GM21447 (cell line): ENCODE measurements around the gene SLC5A10.
"Not testable (repeated sequence)": the region's sequence is repeated elsewhere in the genome, so short reads cannot be mapped to it uniquely, and the experiment has no call there.

Source experiments
- ATAC-seq: cut with Tn5 transposase; IDR thresholded peaks from one replicate; pipeline ENCODE4 v1.9.1; 2021; ENCODE audit not compliant: unreplicated experiment

The SLC5A10 gene

DNA sequence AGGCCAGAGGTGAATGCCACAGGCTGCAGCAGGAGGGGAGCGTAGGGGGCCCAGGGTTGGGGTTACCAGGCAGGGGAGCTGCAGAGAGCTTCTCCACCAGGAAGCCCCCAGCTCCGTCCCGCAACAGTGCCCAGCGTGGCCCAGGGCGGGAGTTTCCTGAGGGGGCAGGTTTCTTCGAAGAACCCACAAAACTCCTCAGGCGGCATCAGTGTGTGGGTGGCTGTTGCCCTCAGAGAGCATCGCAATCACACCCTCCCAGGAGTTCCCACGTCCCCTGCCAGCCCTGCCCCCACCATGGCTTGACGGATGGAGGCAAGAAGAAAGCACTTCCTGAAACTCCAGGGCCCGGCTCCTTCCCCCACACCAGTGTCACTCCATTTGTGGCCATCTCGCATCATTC, 86.8 kb downstream of the SLC5A10 start:
- ATAC-seq, result not testable (repeated sequence)

DNA sequence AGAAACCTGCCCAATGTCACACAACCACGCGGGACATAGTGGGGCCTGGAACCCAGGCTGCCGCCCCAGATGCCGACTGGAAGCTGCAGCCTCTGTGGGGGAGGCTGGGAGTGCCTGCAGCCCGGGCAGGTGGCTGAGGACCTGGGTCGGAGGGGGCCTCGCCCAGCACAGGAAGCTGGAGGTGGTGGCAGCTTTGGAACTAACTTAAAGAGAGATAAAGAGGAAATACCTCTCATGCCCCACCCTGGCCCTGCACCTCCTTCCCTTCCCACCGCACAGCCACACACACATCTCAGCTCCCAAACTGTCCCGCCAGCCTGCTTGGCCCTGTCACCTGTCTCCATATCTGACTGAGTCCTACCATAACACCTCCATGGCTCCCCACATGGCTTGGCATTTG, 88.4 kb downstream of the SLC5A10 start:
- ATAC-seq, result not testable (repeated sequence)

DNA sequence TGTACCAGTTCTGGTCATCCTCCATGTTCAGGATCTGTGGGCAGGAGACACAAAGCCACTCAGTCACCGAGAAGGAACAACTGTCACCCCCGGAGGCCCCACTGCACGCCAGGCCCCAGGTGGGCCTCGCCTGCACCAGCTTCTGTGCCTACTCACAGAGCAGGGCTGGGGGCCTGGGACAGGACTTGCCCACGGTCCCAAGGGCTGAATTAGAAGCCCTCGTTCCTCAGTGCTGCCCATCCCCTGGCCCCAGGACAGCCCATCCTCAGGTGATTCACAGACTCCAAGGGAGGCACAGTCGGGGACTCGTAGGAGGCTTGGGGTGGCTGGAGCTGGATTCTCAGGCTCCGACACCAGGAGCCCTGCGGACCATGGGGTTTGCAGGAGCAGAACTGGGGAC, 89.9 kb downstream of the SLC5A10 start:
- ATAC-seq, result not testable (repeated sequence)

DNA sequence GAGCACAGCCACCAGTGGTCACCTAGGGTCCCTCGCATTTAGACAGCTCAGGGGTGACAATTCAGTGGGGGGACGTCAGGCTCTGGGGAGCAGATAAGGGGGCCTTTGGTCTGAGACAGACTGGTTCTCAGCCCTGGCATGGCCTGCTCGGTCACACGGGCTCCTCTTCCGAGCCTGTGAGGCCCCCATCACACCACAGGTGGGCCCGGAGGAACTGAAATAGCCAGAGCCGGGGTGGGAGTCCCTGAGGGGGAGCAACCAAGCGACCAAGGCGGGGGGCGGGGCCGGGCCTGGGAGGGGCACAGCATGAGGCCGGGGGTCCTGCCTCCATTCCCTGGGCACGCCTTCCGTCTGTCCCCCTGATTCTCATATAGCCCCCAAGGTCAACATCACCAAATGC, 90.4 kb downstream of the SLC5A10 start:
- ATAC-seq, result not testable (repeated sequence)

DNA sequence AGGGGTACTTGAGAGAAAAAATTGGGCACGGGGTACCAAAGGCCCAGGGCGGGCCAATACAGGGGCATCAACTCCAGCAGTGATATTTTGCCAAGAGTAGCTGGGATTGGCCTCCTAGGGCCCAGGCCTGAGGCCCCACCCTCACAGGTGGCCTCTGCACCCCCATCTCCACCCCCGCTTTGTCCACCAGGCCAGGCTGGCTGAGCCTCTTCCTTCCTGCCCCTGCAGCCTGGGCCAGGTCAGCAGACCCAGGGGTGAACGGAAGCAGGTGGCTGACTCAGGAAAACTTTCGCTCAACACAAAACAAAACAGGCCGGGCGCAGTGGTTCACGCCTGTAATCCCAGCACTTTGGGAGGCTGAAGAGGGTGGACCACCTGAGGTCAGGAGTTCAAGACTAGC, 91.1 kb downstream of the SLC5A10 start:
- peak; percentile 32 for ATAC-seq

DNA sequence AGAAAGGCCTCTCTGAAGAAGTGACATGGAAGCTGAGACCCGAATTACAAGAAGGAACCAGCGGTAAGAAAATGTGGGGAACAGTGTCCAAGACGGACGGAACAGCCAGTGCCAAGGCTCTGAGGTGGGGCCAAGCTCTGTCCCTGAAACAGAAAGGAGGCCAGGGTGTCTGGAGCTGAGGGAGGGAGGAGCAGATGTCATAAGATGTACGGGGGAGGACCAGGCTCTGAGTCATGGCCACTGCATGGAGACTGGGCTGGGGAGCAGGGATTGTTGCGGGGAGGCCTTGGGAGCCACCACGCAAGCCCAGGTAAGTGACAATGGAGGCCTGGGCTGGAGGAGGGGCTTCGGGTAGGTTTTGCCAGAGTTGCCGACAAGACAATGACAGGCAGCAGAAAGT, 92.7 kb downstream of the SLC5A10 start:
- not testable (repeated sequence) for ATAC-seq

DNA sequence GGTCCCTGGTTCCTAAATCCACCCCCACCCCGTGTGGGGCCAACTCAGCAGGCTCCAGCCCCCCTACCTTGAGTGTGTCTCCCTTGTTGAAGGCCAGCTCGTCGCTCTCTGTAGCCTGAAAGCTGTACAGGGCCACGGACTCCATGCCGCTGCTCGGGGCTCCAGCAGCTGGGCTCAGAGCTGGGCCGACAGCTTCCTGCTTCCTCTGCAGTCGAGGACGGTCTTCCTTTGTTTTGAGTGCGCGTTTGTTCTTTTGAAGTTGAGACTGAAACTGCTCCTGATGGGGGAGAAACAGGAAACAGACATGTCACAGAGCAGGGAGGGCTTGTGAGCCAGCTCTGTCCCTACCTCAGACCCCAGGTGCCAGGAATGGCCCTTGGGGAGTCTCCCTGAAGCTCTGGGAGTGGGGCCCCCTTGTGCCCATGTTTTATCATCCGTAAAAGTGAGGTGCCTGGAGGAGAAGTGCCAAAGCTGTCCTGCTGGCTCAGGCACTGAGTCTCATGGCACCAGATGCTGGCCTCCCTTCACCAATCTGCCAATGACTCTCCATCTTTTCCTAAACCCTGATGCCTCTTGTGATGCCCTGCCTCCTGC, 94.9 kb downstream of the SLC5A10 start, which contains the start of gene GRAP:
GRAP (minus strand) TSS at position 176 of the 594 bp plus-strand sequence; CDS start at position 145, 31 bp downstream.
- ATAC-seq, result not testable (repeated sequence)

DNA sequence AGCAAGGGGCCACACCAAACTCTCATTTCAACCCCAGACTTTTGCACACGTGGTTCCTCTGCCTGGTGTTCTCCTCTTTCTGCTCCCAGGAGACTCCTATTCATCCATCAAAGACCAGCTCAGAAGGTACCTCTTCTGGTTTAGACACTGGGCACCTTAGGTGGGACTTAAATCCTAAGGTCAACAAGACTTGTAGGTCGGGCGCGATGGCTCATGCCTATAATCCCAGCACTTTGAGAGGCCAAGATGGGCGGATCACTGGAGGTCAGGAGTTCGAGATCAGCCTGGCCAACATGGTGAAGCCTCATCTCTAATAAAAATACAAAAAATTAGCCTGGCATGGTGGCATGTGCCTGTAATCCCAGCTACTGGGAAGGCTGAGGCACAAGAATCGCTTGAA, 95.5 kb downstream of the SLC5A10 start:
- ATAC-seq, result not testable (repeated sequence)

DNA sequence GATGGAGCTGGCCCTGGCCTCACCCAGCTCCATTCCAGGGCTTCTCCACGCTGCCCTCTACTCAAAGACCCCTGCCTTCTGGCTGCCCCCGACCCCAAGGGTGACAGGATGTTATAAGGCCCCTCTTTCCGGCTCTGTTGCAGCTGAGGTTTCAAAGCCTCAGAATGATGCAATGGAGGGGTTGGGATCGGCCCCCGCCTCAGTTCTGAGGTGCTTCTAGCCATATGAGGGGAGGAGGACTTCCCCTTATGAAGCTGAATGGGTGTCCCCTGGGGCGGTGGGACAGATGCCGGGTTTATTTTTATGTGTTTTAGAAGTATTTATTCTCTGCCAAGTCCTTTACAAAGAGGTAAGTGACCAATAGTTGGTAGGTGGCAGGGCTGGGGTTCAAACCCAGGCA, 96.9 kb downstream of the SLC5A10 start:
- ATAC-seq, result not testable (repeated sequence)

DNA sequence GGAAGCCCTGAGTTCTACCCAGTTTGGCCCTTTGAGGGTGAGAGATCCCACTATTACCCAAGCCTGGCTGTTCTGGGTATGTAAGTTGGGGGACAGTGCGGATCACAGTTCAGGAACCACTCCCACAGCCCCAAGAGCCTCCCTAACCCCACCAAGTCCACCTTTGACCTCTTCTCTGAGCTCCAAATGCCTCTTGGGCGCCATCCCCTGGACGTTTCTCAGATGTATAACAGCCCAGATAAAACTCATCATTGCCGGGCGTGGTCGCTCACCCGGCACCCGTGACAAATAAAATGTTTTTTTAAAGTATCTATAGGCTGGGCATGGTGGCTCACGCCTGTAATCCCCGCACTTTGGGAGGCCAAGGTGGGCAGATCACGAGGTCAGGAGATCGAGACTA, 103.5 kb downstream of the SLC5A10 start:
- ATAC-seq, result peak; percentile 66

DNA sequence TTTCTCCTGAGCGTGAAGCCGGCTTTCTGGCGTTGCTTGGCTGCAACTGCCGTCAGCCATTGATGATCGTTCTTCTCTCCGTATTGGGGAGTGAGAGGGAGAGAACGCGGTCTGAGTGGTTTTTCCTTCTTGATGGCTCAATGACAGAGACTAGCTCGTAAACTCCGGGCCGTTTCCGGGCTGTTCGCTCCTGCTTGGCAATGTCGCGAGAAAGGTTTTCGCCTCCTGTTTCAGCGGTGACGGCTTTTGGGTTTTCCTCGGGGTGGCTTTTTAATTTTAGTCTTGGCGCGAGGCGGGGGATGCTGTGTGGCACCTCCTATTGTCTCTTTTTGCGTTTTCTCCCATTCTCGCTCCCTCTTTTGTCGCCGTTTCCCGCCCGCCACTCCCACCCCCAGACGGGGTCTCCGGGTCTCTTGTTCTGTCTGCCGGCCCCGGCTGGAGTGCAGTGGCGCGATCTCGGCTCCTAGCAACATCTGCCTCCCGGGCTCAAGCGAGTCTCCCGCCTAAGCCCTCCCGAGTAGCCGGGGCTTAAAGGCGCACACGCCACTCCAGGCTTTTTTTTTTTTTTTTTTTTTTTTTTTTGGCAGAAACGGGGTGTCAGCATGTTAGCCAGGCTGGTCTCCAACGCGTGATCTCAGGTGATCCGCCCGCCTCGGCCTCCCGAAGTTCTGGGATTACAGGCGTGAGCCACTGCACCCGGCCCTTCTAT, 110.2 kb downstream of the SLC5A10 start:
- peak; percentile 47 for ATAC-seq

DNA sequence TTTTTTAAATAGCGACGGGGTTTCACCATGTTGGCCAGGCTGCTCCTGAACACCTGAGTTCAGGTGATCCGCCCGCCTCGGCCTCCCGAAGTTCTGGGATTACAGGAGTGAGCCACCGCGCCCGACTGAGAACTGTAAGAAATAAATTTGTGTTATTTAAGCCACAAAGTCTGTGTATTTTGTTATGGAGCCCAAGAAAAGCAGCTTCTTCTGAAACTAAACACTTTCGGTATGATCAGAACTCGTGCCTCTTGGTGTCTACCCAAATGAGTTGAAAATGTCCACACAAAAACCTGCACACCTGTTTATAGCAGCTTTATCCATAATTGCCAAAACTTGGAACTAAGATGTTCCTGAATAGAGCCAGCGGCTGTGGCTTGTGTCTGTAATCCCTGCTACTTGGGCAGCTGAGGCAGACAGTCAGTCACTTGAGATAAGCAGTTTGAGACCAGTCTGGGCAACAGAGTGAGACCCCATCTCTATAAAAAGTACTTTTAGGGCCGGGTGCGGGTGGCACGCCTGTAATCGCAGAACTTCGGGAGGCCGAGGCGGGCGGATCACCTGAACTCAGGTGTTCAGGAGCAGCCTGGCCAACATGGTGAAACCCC, 110.9 kb downstream of the SLC5A10 start:
- peak; percentile 59 for ATAC-seq

DNA sequence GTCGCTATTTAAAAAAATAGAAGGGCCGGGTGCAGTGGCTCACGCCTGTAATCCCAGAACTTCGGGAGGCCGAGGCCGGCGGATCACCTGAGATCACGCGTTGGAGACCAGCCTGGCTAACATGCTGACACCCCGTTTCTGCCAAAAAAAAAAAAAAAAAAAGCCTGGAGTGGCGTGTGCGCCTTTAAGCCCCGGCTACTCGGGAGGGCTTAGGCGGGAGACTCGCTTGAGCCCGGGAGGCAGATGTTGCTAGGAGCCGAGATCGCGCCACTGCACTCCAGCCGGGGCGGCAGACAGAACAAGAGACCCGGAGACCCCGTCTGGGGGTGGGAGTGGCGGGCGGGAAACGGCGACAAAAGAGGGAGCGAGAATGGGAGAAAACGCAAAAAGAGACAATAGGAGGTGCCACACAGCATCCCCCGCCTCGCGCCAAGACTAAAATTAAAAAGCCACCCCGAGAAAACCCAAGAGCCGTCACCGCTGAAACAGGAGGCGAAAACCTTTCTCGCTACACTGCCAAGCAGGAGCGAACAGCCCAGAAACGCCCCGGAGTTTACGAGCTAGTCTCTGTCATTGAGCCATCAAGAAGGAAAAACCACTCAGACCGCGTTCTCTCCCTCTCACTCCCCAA, 111.5 kb downstream of the SLC5A10 start:
- not testable (repeated sequence) for ATAC-seq

DNA sequence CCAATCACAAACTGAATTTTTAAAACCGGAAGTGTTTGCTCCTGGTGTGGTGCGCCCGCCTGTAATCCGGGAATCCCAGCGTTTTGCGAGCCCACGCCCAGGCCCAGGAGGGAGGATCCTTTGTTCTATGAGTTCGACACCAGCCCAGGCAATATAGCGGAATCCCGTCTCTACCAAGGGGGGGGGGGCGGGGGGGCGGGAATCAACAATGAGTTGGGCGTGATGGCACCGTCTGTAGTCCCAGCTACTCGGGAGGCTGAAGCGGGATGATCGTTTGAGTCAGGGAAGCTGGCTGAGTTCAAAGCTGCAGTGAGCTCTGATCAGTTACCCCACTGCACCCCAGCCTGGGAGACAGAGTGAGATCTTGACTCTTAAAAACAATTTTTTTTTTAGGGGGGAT, 112.4 kb downstream of the SLC5A10 start:
- ATAC-seq, result not testable (repeated sequence)

DNA sequence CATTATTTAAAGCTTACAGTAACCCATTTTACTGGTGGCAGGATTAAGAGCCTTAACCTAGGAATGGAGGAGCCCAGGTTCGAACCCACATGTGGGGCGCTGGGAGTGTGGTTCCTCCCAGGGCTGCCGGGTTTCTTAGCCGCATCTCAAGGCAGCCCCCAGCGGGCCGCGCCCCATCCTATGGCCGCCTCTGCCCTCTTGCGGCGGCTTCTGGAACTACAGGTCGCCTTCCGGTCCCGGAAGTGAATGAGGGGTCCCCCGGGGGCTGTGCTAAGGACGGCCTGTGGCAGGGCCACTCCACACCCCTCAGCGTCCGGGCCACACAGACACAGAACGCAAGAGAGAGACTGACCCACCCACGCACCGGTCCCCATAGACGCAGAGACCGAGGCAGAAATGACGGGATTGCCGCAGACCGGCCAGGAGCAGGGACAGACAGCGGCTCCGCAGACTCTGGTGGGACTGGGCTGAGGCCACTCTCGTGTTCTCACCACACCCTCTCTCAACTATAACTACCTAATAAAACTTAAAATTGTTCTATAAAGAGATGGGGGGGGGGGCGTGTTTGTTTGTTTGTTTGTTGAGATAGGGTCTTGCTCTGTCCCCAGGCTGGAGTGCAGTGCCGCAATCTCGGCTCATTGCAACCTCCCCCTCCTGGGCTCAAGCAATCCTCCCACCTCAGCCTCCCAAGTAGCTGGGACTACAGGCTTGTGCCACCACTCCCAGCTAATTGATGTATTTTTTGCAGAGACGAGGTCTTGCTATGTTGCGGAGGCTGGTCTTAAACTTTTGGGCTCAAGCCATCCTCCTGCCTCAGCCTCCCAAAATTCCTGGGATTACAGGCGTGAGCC, 118.6 kb downstream of the SLC5A10 start:
- ATAC-seq, result peak; percentile 81
